Kidney glomerular epithelial cell (primary cell): Measurements from ENCODE around the gene PCBP1.
A peak's percentile ranks its signal among the peaks of the same experiment; 100 is the strongest.
"Not testable (repeated sequence)": the region's sequence is repeated elsewhere in the genome, so short reads cannot be mapped to it uniquely, and the experiment has no call there.

Source experiments
- DNase-seq: peaks from one replicate; lab custom pipeline; 2025; lab: John Stamatoyannopoulos, UW

The PCBP1 gene

GRCh38 chr2:70098032-70098431 lies 10.8 kb downstream of the PCBP1 start:
- no peak for DNase-seq

- no peak for DNase-seq
Measured at GRCh38 chr2:70099270-70099669, 12.0 kb downstream of the PCBP1 start.

- DNase-seq = no peak
Measured at GRCh38 chr2:70101174-70101573, 13.9 kb downstream of the PCBP1 start.

- DNase-seq = not testable (repeated sequence)
Measured at GRCh38 chr2:70101686-70102085, 14.4 kb downstream of the PCBP1 start.

- DNase-seq = not testable (repeated sequence)
Measured at GRCh38 chr2:70102323-70102905, 15.1 kb downstream of the PCBP1 start.

GRCh38 chr2:70103531-70104061 lies 16.3 kb downstream of the PCBP1 start:
- DNase-seq = no peak

- DNase-seq = peak; percentile 71
Measured at GRCh38 chr2:70104231-70105111, 17.2 kb downstream of the PCBP1 start.

- not testable (repeated sequence) for DNase-seq
Measured at GRCh38 chr2:70106138-70106537, 18.9 kb downstream of the PCBP1 start.

GRCh38 chr2:70110397-70110796 lies 23.1 kb downstream of the PCBP1 start:
- DNase-seq = not testable (repeated sequence)

- DNase-seq = peak; percentile 31
Measured at GRCh38 chr2:70111752-70112591, 24.7 kb downstream of the PCBP1 start.

GRCh38 chr2:70113359-70114070 lies 26.2 kb downstream of the PCBP1 start:
- no peak for DNase-seq

GRCh38 chr2:70115646-70116442 lies 28.6 kb downstream of the PCBP1 start:
- DNase-seq = no peak

- no peak for DNase-seq
Measured at GRCh38 chr2:70116936-70117552, 29.8 kb downstream of the PCBP1 start.

- no peak for DNase-seq
Measured at GRCh38 chr2:70118798-70119454, 31.6 kb downstream of the PCBP1 start.

GRCh38 chr2:70121627-70122372 lies 34.5 kb downstream of the PCBP1 start:
- no peak for DNase-seq

GRCh38 chr2:70122470-70122869 lies 35.2 kb downstream of the PCBP1 start:
- no peak for DNase-seq

GRCh38 chr2:70123051-70123828 lies 36.0 kb downstream of the PCBP1 start:
- no peak for DNase-seq

GRCh38 chr2:70123829-70124116 lies 36.5 kb downstream of the PCBP1 start:
- no peak for DNase-seq
